Erythroblast (primary cell): Measurements from ENCODE around the gene INSRR.

Experiments
- DNase-seq, 2 experiments: peaks; one replicate each; lab custom pipeline; 2025; lab: John Stamatoyannopoulos, UW
- GATA1 ChIP-seq: IDR thresholded peaks from 2 replicates; pipeline ENCODE4 v1.6.1; 2011; ENCODE audit warnings: low read depth, mild to moderate bottlenecking, control low read depth, low read length, moderate library complexity
- POLR2A ChIP-seq: IDR thresholded peaks from 2 replicates; pipeline ENCODE4 v1.6.1; 2011; ENCODE audit warnings: mild to moderate bottlenecking, low read length

INSRR gene

DNA sequence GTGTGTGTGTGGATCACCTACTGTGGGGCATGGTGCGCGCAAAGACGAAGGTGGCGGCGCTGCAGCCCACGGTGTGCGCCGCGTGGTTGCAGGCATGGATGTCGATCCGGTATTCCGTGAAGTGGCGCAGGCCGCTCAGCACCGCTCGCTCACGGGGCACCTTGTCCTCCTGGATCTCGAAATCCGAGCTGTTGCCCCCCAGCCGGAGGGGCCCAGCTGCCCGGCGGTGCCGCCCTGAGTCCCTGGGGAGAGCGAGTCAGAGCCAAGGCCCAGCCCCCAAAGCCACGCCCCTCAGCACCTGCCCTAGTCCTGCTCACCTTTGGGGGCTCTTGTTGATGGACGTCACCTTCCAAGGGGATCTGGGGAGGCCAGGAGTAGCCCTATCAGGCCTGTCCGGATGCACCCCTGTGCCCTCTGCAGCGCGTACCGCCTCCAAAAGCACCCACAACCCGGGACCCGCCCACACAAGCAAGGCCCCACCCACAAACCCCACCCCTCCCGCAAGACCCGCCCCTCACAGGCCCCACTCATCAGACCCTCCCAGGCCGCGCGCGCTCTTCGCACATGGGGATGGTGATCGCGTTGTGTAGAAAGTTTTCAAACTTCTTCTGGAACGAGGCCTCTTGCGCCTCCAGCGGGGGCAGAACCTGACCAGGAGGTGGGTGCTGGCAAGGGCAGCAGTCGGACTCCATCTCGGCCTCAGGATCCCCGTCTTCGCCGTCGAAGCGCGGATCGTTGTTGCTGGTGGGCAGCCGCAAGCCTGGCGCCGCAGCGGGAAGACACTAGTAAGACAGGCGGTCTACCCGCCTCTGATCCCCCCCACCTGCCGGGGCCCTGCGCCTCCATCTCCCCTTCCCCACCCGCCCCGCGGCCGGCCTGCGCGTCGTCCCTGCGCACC is 13.6 kb downstream of the INSRR start:
- peak; percentile 22 to 23 for DNase-seq

GRCh38 chr1:156844638-156845037 is 14.3 kb downstream of the INSRR start:
- no peak for TF ChIP-seq POLR2A
- no peak for TF ChIP-seq GATA1
- no peak for DNase-seq

More for the DNA sequence above, 13.6 kb downstream of the INSRR start:
- TF ChIP-seq GATA1 (no peak), POLR2A (no peak)

GRCh38 chr1:156844102-156844501 is 14.8 kb downstream of the INSRR start:
- TF ChIP-seq POLR2A, result no peak
- no peak for TF ChIP-seq GATA1
- no peak for DNase-seq

GRCh38 chr1:156842618-156843300 is 16.2 kb downstream of the INSRR start:
- no peak for DNase-seq
- TF ChIP-seq GATA1, result no peak
- TF ChIP-seq POLR2A, result no peak

DNA sequence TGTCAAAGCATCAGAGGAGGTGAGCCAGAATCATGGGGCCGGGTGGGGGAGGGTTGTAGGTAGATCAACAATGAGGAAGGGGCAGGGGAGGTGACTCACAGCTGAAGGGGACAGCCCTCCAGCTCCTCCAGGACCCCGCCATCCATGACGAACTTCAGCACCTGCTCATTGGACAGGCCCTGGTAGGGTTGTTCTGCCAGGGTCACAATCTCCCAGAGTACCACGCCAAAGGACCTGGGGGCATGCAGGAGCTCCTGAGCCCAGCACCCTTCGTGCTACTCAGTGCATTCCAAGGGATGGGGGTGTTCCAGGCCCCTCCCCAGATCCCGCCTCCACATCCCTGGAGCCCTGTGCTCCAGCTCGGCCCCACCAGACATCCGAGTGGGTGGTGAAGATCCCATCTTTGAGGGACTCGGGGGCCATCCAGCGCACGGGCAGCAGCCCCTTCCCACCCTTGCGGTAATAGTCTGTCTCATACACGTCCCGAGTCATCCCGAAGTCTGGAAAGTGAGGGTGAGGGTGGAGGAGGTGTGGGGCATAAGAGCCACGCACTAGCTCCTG is 17.5 kb downstream of the INSRR start:
- no peak for DNase-seq
- TF ChIP-seq POLR2A, result no peak
- no peak for TF ChIP-seq GATA1

DNA sequence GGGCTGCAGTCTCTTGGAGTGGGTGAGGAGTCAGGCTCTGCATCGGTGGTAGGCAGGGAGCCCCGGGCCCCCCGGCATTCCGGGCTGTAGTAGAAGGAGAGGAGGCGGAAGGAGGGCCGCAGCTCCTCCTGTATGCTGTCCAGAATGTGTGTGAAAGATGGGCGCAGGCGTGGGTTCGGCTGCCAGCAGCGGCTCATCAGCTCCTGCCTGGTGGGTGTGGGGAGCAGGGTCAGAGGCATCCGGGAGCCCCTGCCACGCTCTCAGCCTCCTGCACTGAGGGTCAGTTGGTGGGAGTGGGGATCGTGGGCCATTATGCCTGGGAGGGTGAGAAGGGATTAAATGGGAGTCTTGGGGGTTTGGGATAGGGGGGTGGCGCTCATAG is 18.0 kb downstream of the INSRR start:
- no peak for DNase-seq
- TF ChIP-seq POLR2A (no peak), GATA1 (no peak)

GRCh38 chr1:156840186-156840897 is 18.6 kb downstream of the INSRR start:
- TF ChIP-seq POLR2A, result no peak
- no peak for DNase-seq

DNA sequence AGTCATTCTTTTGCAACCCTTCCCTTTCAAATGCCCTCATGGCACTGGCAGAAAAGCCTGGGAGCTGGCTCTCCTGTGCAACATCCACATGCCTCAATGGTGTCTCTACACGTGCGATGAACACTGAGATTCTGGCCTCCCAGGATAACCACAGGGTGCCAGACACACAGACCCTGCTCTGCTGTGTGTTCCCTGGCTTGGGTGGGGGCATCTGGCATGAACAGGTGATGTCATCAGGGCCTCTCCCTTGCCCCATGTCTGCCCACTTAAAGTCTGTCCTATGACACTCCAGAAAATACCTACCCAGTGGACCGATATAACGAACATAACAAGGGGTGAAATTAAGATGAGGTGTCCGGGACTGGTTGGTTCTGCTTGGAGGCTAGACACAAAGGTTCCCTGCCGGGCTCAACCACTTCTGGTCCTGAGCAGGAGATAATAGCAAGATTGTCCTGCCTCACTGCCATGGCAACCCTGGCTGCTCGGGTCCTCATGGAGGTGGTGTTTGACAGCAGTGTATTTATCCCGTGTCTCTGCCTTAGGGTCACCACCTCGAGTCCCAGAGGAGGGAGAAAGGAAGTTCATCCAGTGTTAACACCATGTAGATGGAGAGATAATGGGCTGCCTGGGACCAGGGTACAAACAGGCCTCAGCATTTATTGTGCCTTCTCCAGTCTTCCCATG is 19.3 kb downstream of the INSRR start:
- TF ChIP-seq GATA1 (no peak), POLR2A (no peak)
- no peak for DNase-seq

- no peak for TF ChIP-seq GATA1
- no peak for TF ChIP-seq POLR2A
- DNase-seq, result peak; percentile 35 to 57
These were observed 19.9 kb downstream of the INSRR start for GRCh38 chr1:156838972-156839371.

- TF ChIP-seq GATA1 (no peak), POLR2A (no peak)
- no peak for DNase-seq
These were observed 22.0 kb downstream of the INSRR start for GRCh38 chr1:156836892-156837291.

- TF ChIP-seq POLR2A, result no peak
- no peak for TF ChIP-seq GATA1
- no peak for DNase-seq
These were observed 22.8 kb downstream of the INSRR start for GRCh38 chr1:156836041-156836654.

DNA sequence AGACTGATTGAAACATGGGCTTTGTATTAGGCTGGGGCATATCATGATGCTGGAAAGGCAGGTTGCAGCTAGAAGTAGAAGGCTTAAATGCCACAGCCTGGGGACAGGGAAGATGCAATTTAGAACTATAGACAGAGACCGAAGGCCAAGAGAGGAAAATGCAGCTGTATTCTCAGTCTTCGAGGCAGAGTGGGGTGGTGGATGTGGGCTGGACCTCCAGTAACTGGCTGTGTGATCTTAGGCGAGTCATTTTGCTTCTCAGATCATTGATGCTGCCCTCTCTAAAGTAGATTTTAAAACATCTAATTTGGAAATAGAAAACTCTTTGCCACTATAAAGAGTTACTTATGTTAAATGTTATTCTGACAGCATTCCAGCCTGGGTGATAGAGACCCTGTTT is 24.6 kb downstream of the INSRR start:
- no peak for TF ChIP-seq GATA1
- TF ChIP-seq POLR2A, result no peak
- no peak for DNase-seq

- DNase-seq, result no peak
- TF ChIP-seq GATA1 (no peak), POLR2A (no peak)
These were observed 25.3 kb downstream of the INSRR start for GRCh38 chr1:156833603-156834002.

DNA sequence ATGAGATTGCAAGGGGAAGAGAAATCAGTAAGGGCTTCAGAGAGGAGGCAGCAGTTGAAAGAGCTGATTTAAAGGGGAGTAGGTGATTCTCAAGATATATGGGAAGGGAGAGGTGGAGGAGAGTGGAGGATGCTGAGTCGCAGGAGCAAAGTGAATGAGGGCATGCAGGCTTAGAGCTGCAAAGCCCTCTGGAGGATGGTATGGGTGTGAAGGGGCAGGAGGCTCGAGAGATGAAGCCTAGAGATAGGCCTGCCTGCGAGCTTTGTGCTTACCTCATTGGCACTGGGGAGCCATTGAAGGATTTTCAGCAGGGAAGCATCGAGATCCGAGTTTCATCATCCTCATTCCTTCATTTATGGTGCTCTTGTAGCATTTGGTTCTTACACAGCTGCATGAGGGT is 26.5 kb downstream of the INSRR start:
- no peak for DNase-seq
- TF ChIP-seq GATA1 (no peak), POLR2A (no peak)
